ENCODE data around the gene DVL3. TPM values are rescaled to one million over a fixed set of nuclear protein-coding genes. Genes with fewer than 3 reads are reported as not detected.
A peak's percentile ranks its signal among the peaks of the same experiment; 100 is the strongest.

Gene DVL3
- total and polyA plus RNA-seq, 2 experiments from 2014 or later: 25.6 to 55.5 TPM

GRCh38 chr3:184176377-184177330, 21.5 kb downstream of the DVL3 start:
- Mint-ChIP-seq H3K9me3 (no peaks in the 10 kb centered on the region), H3K27me3 (ENCODE audit: insufficient read depth, low read depth, poor library complexity) (peaks cover 7% of the 10 kb centered on the region), H3K4me3 (peak overlapping the region; percentile 98), H3K27ac (peak overlapping the region; percentile 99), H3K4me1 (peaks cover 32% of the 10 kb centered on the region), H3K36me3 (ENCODE audit: low read depth) (peaks cover 54% of the 10 kb centered on the region)
- H3K4me3 ChIP-seq: peak overlapping the region; percentile 92
- DNase-seq (ENCODE audit: low spot score): peak; percentile 95
- H3K79me2 ChIP-seq (replicated peaks; ENCODE audit: insufficient read depth): peaks cover 40% of the 10 kb centered on the region
- H3K36me3 ChIP-seq (ENCODE audit: insufficient read depth): peaks cover 13% of the 10 kb centered on the region
- peak overlapping the region; percentile 97 for H3K27ac ChIP-seq (ENCODE audit: low read depth)
- H3K27me3 ChIP-seq (ENCODE audit: insufficient read depth): no peaks in the 10 kb centered on the region
- ATAC-seq: peak; percentile 76
- no peak for TF ChIP-seq CTCF (conservative IDR thresholded peaks at IDR 0.05; ENCODE audit: low read depth in 2 of 2)
- no peak for TF ChIP-seq CREB1 (CRISPR knock-in tag; IDR thresholded peaks at IDR 0.05; ENCODE audit: low read depth)
- no peak for TF ChIP-seq REST (IDR thresholded peaks at IDR 0.05; ENCODE audit: unreplicated experiment)
- no peak for TF ChIP-seq ZNF331 (CRISPR knock-in tag; IDR thresholded peaks at IDR 0.05; ENCODE audit: low read depth)
- no peak for TF ChIP-seq POLR2AphosphoS5 (IDR thresholded peaks at IDR 0.05; ENCODE audit: low read depth)
- no peak for TF ChIP-seq EZH2 (IDR thresholded peaks at IDR 0.05; ENCODE audit: low read depth, unreplicated experiment)
- no peak for TF ChIP-seq ZNF114 (CRISPR knock-in tag; IDR thresholded peaks at IDR 0.05)
- no peak for TF ChIP-seq EZH2phosphoT487 (IDR thresholded peaks at IDR 0.05; ENCODE audit: unreplicated experiment)
- no peak for TF ChIP-seq ETS1 (IDR thresholded peaks at IDR 0.05)
- TF ChIP-seq STAT1 (IDR thresholded peaks at IDR 0.05; ENCODE audit: unreplicated experiment): no peak
- no peak for TF ChIP-seq JUNB (IDR thresholded peaks at IDR 0.05; ENCODE audit: unreplicated experiment)
- TF ChIP-seq NANOG (IDR thresholded peaks at IDR 0.05; ENCODE audit: borderline replicate concordance): no peak
- TF ChIP-seq ZNF462 (CRISPR knock-in tag; IDR thresholded peaks at IDR 0.05): no peak
- H4K20me1 ChIP-seq (replicated peaks; ENCODE audit: insufficient read depth): peaks cover 4% of the 10 kb centered on the region
- H2AFZ ChIP-seq: no peak overlapping the region
- peak overlapping the region; percentile 97 for H3K4me2 ChIP-seq
- peaks cover 15% of the 10 kb centered on the region for H3K4me1 ChIP-seq (ENCODE audit: insufficient read depth)
- H3F3A ChIP-seq (replicated peaks; ENCODE audit: low read depth): 0 out of 2 replicates have a peak, but pooled peaks cover 4% of the 10 kb centered on the region
- H3K9me2 ChIP-seq (ENCODE audit: insufficient read depth): no peaks in the 10 kb centered on the region
